HG03460 (cell line): ENCODE measurements around the gene TTC23L.

Source experiments
- ATAC-seq: cut with Tn5 transposase; IDR thresholded peaks from one replicate; pipeline ENCODE4 v1.9.1; 2021; ENCODE audit not compliant: unreplicated experiment

The TTC23L gene

DNA sequence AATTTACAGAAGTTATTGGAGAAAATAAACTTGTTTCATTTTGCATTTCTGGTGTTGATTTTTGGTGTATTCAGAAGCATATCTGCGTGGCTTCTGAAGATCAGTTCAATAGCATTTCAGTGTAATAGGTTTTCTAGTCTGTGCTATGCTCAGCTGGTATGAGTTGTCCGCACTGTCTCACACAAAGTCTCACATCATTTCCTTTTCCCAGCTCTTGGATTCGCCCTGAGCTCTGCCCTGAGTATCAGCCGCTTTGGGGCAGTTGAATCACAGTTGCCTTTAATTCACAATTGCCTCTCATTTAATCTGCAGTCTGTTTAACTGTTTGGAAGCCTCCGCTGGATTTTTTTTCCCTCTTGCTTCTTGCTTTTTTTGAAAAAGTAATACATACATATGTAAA lies 6.4 kb upstream of the TTC23L start:
- ATAC-seq = no peak

GRCh38 chr5:34833090-34833489 lies 5.9 kb upstream of the TTC23L start:
- no peak for ATAC-seq

DNA sequence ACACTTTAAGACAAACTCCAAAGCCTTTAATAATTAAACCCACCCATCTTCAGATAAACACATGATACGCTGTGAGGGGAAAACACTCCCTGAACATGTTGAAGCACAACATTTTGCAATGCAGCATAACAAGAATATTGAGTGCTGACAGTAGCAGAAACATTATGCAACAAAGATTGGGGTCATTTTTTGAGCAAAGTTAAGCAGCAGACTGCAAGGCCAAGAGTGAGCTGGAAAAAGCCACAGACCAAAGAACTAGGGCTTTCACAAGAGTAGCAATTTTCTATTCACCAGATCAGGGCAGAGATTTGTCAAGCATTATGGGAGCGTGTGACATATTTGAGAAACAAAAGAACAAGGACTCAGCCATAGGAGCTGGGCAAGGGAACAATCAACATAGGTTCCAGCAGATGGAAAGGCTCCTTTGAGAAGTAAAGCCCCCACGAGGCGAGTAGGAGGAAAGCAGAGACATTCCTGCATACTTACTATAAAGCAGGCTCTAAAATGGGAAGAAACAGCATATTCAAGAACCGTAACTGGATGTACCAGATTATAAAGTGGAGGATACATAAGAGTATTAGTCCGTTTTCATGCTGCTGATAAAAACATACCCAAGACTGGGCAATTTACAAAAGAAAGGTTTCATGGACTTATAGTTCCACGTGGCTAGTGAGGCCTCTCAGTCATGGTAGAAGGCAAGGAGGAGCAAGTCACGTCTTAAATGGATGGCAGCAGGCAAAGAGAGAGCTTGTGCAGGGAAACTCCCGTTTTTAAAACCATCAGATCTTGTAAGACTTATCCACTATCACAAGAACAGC lies 4.8 kb upstream of the TTC23L start:
- no peak for ATAC-seq

- no peak for ATAC-seq
These were observed 4.2 kb upstream of the TTC23L start for GRCh38 chr5:34834794-34835089.

DNA sequence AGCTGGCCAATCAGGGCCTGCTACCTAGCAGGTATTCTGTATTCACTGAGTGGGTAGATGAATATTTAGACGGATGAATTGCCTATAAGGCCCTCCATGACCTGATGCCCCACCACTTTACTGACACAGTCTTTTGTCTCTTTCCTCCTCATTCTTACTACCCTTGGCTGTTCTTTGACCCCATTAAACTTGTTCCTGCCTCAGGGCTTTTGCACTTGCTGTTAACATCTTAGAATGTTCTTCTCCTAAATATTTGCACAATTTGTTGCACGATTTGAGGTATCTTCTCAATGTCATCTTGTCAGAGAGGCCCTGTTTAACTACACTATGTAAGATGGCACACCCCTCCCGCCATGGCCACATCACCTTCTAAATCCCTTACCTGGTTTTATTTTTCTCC lies 3.3 kb upstream of the TTC23L start:
- no peak for ATAC-seq

GRCh38 chr5:34841816-34842215 lies 2.9 kb downstream of the TTC23L start:
- ATAC-seq = no peak

GRCh38 chr5:34842554-34842953 lies 3.6 kb downstream of the TTC23L start:
- ATAC-seq = no peak

- no peak for ATAC-seq
These were observed 4.5 kb downstream of the TTC23L start for GRCh38 chr5:34843497-34843896.

DNA sequence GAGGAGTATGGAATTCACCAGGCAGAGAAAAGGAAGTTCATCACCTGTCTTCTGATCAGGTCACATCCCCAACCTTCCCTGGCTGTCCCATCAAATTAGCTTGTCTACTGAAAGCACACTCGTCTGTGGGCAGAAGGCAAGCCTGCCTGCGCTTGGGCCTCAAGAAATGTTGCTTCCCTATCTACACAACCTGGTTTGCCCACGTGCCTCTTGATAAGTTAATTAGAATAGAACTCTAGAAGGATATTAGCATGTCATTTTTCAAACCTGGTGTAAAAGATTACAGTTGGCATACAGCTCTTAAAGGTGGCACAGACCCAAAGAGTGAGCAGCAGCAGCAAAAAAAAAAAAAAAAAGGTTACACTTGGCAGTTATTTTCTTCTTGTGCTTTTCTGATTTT lies 5.1 kb downstream of the TTC23L start:
- no peak for ATAC-seq

DNA sequence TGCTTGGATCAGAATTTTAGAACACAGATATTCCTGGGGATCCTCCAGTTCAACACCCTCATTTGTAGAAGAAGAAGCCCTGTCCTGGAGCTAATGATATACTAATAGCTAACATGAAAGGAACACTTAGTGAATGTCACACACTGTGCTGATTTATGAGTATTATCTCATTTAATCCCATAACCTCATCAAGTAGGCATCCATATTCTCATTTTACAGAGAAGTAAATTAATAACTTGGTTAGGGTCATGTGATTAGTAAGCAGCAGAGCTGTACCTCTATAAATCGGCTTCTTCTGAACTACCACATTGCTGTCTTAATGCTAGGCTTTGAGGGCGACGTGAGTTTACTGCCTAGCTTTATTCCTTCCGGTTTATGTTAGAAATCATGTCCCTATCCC lies 6.0 kb downstream of the TTC23L start:
- no peak for ATAC-seq

DNA sequence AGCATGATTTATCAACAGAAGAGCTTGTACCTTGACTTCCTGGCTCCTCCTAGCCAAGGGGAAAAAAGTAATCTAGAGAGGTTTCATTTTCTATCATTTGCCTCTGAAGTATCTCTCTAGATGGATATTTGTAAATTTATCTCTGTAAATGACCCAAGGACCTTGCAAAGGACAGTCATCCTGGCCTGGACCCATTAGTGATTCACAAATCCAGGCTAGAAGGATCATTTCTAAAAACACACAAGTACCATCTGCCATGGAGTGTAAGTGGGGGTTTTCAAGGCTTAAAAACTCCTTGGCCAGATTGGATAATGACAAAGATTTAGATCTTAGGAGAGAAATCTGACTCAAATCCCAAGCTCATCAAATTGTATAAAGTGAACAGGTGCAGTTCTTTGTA lies 8.1 kb downstream of the TTC23L start:
- ATAC-seq = no peak

GRCh38 chr5:34847552-34847951 lies 8.6 kb downstream of the TTC23L start:
- ATAC-seq = no peak

GRCh38 chr5:34848230-34848629 lies 9.3 kb downstream of the TTC23L start:
- no peak for ATAC-seq

DNA sequence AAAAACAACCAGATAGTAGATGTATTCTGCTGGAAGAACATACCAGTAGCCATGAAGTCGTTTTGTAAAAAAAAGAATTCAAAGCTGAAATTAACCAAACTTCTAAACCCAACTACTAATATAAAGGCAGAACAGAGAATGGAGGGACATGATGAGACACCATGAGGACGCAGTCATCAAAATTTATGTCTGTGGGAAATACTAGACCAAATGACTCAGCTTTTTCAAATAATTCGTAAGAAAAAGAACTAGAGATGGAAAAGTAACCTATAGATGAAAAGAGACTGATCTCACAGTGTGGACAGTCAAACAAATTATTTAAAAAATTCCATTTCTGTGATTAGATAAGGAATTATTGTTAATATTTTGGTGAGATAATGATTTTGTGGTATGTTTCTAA lies 10.3 kb downstream of the TTC23L start:
- ATAC-seq = no peak

DNA sequence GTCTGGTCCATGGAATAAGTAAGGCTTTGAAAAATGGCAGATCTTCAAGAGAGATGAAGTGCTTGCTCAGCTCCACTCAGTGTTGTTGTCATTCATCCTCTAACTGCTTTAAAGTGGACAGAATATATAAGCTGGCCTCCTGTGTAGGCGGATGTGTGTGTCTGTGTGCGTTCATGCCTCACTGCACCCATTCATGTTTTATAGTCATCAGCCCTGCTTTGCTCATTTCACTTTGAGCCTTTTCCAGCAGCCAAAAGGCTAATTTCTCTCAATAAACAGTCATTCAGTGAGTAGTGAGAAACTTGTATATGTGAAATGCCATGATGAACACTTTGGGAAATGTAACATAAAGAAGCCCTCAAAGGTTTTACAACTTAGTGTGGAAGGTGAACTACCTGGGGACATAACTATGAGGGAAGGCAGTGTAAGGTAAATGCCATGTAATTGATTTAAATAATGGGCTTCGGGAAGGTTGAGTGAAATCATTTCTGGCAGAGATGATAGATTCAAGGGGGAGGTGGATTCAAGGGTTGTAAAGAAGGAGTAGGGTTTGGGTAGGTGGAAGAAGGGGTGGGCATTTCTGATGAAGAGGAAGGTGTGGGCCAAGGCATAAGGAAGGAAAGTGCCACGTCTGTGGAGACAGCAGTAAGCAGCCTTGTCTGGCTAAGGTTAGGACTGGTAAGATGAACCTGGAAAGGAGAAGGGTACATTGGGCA lies 15.7 kb downstream of the TTC23L start:
- ATAC-seq = peak; percentile 94

GRCh38 chr5:34857161-34857560 lies 18.2 kb downstream of the TTC23L start:
- ATAC-seq = no peak

GRCh38 chr5:34857894-34858293 lies 18.9 kb downstream of the TTC23L start:
- ATAC-seq = no peak

GRCh38 chr5:34858790-34859189 lies 19.8 kb downstream of the TTC23L start:
- no peak for ATAC-seq

- no peak for ATAC-seq
These were observed 20.3 kb downstream of the TTC23L start for GRCh38 chr5:34859253-34859652.

DNA sequence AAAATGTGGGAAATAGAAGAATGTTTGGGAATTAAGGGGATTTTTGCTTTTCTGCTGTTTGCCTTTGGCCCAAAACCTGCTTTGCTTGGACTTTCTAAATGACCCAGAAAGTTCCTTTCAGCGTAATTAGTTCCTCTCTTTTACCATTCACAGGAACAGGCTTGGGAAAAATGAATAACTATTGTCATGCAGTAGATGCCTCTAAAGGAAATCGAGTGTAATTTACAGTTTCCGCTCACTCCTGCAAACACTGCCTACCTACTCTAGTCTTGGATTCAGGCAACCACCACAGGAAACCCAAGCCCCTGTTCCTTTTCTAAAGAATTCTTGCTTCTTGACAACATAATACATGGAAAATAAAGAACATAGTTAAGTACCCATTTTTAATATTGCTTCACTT lies 25.0 kb downstream of the TTC23L start:
- no peak for ATAC-seq

- no peak for ATAC-seq
These were observed 26.1 kb downstream of the TTC23L start for GRCh38 chr5:34865091-34865490.

DNA sequence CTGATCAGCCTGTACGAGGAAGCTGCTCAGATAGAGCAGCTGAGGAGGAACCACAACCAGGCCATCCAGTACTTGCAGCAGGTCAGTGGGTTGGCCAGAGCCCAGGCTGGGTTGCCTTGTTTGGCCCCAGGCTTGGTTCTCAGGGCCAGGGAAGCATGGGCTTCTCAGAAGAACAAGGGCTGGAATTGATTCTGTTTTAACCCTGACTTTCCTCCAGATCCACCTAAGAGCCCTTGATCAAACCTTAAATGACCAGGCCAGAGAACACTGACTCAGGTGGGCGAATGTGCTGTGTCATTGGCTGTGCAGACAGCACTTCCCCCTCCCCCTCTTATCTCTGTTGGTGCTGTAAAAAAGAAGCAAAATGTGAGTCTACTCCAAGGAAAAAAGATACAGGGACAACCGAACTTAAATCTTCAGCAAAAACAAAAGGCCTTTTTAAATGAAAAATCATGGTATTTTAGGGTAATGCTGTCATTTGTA lies 28.1 kb downstream of the TTC23L start:
- ATAC-seq = no peak

DNA sequence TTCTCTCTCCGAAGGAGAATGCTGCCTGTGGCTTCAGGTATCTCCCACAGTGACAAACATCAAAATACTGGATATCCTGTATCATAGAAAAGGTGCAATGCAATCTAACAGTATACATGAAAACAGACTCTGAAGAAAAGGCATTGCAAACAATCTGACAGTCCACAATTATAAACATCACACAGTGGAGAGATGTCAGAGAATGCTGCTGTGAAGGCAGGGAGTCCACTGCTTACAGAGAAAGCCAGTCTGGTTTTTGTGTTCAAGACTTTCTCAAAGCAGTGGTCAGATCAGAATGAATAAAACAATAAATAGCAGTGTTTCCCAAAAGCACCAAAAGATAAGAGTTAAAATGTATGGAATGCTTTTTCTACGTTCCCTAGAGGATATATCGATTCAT lies 28.7 kb downstream of the TTC23L start:
- no peak for ATAC-seq
